ENCODE results near the gene TMEM255A. TPM values are rescaled to one million over a fixed set of nuclear protein-coding genes. Genes with fewer than 3 reads are reported as not detected.

TMEM255A gene
- total and polyA plus RNA-seq, 2 of the 4 experiments (the other 2 are of a cell fraction), result 0.03 TPM; not detected in 1

GRCh38 chrX:120262859-120263708 is 48.2 kb downstream of the TMEM255A start:
- Histone ChIP-seq H3K9me3 (ENCODE audit: control insufficient read depth, insufficient read depth, low read length) (no peaks in the 10 kb centered on the region), H2BK15ac (ENCODE audit: low read depth, low read length) (no peak overlapping the region), H3K4me3 (ENCODE audit: insufficient read depth, low read depth, low read length) (no peak overlapping the region), H4K5ac (ENCODE audit: low read depth, low read length) (no peak overlapping the region), H3K18ac (ENCODE audit: low read depth, low read length) (no peak overlapping the region), H2AK9ac (replicated peaks; ENCODE audit: low read depth, low read length, poor library complexity) (no peak overlapping the region), H3K27me3 (ENCODE audit: control insufficient read depth, insufficient read depth, low read length) (peaks cover 4% of the 10 kb centered on the region; the same call in 1 of the 2 replicates), H3K27ac (ENCODE audit: insufficient read depth, low read length) (no peak overlapping the region), H2BK120ac (ENCODE audit: low read depth, low read length) (no peak overlapping the region), H3K56ac (ENCODE audit: extremely low read depth, insufficient read depth, low read length) (no peak overlapping the region), H2AK5ac (ENCODE audit: low read depth, low read length) (no peak overlapping the region), H3K79me1 (ENCODE audit: low read depth in 1 of 2, low read length in 2 of 2) (no peaks in the 10 kb centered on the region), H4K8ac (ENCODE audit: low read depth in 2 of 2, low read length in 2 of 2) (no peak overlapping the region), H4K20me1 (ENCODE audit: insufficient read depth, low read length) (no peaks in the 10 kb centered on the region; the same call in 1 of the 2 replicates), H3K4ac (ENCODE audit: low read depth, low read length) (no peak overlapping the region), H3K23ac (ENCODE audit: low read depth, low read length) (no peak overlapping the region), H3K36me3 (ENCODE audit: control insufficient read depth, insufficient read depth, low read length) (no peaks in the 10 kb centered on the region), H3K4me1 (ENCODE audit: control insufficient read depth, insufficient read depth, low read length) (no peaks in the 10 kb centered on the region), H3K9me1 (ENCODE audit: insufficient read depth, low read length) (no peaks in the 10 kb centered on the region), H4K91ac (ENCODE audit: insufficient read depth, low read depth, low read length) (no peak overlapping the region), H2BK20ac (ENCODE audit: low read depth, low read length) (no peak overlapping the region), H3K4me2 (ENCODE audit: low read depth, low read length) (no peak overlapping the region), H2BK5ac (ENCODE audit: low read depth, low read length, poor library complexity, severe bottlenecking) (no peak overlapping the region), H3K9ac (ENCODE audit: low read depth, low read length) (no peak overlapping the region), H3K14ac (replicated peaks; ENCODE audit: low read depth, low read length) (no peak overlapping the region), H2AFZ (replicated peaks; ENCODE audit: low read length, poor library complexity) (no peak overlapping the region)
- in situ Hi-C loops (cut with MboI; ENCODE audit: low sequenced_read_pairs), result no loop called here
- dilution Hi-C loops (cut with HindIII; ENCODE audit: low sequenced_read_pairs, unreplicated experiment), result no loop called here
- intact Hi-C loops (cut with micrococcal nuclease), result no loop called here
- no TSS peak for BruUV-seq (replicated peaks)
- 60% methylated on average over 1 of the region's 8 CpGs; no CpG with 5 or more reads in 1 of the 2 experiments for WGBS, 2 experiments (ENCODE audit: extremely low coverage in 2 of 2, insufficient read length in 1 of 2)
- CTCF ChIA-PET, result no interaction called here
- POLR2A ChIA-PET (ENCODE audit: unreplicated experiment), result no interaction called here
- ATAC-seq (ENCODE audit: low read depth) (no peak), DNase-seq (no peak)
- TF ChIP-seq, protein P1, sequence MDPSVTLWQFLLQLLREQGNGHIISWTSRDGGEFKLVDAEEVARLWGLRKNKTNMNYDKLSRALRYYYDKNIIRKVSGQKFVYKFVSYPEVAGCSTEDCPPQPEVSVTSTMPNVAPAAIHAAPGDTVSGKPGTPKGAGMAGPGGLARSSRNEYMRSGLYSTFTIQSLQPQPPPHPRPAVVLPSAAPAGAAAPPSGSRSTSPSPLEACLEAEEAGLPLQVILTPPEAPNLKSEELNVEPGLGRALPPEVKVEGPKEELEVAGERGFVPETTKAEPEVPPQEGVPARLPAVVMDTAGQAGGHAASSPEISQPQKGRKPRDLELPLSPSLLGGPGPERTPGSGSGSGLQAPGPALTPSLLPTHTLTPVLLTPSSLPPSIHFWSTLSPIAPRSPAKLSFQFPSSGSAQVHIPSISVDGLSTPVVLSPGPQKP (IDR thresholded peaks at IDR 0.05; ENCODE audit: borderline replicate concordance, low read depth, low read length), result no peak
- TF ChIP-seq MAFK (IDR thresholded peaks at IDR 0.05; ENCODE audit: low read depth, low read length), result no peak
- TF ChIP-seq CHD1 (IDR thresholded peaks at IDR 0.05; ENCODE audit: low read depth, low read length), result no peak
- no peak for TF ChIP-seq MAZ (IDR thresholded peaks at IDR 0.05; ENCODE audit: borderline replicate concordance, low read depth, low read length)
- TF ChIP-seq RFX5 (IDR thresholded peaks at IDR 0.05; ENCODE audit: low read depth, low read length), result no peak
- no peak for TF ChIP-seq RCOR1 (IDR thresholded peaks at IDR 0.05; ENCODE audit: insufficient replicate concordance, low read length)
- TF ChIP-seq POLR2A (IDR thresholded peaks at IDR 0.05; ENCODE audit: low read depth, low read length), result no peak
- TF ChIP-seq CTCF (conservative IDR thresholded peaks at IDR 0.05; ENCODE audit: low read depth, low read length), result no peak
- TF ChIP-seq SMC3 (IDR thresholded peaks at IDR 0.05; ENCODE audit: low read depth, low read length), result no peak
- no peak for TF ChIP-seq RAD21 (IDR thresholded peaks at IDR 0.05; ENCODE audit: low read length)
- TF ChIP-seq, protein P2, sequence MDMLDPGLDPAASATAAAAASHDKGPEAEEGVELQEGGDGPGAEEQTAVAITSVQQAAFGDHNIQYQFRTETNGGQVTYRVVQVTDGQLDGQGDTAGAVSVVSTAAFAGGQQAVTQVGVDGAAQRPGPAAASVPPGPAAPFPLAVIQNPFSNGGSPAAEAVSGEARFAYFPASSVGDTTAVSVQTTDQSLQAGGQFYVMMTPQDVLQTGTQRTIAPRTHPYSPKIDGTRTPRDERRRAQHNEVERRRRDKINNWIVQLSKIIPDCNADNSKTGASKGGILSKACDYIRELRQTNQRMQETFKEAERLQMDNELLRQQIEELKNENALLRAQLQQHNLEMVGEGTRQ (IDR thresholded peaks at IDR 0.05; ENCODE audit: low read depth, low read length), result no peak
- no peak for TF ChIP-seq MXI1 (IDR thresholded peaks at IDR 0.05; ENCODE audit: borderline replicate concordance, low read depth, low read length)
- TF ChIP-seq NFE2L2 (IDR thresholded peaks at IDR 0.05; ENCODE audit: low read depth, low read length), result no peak
- no peak for TF ChIP-seq BHLHE40 (IDR thresholded peaks at IDR 0.05; ENCODE audit: low read depth, low read length)
- no peak for TF ChIP-seq FOS (IDR thresholded peaks at IDR 0.05; ENCODE audit: low read depth, low read length)
